Neural progenitor cell (in vitro differentiated cells): ENCODE data around the gene PHLDB2. TPM values are rescaled to one million over a fixed set of nuclear protein-coding genes. Genes with fewer than 3 reads are reported as not detected.

Experiments
- DNase-seq: peaks from one replicate; pipeline ENCODE4 v3.0.0-alpha.2; 2016; ENCODE audit warnings: low spot score
- H2AFZ ChIP-seq: fragments of 200-600 bp; sonication (generic); replicated peaks from 2 replicates; pipeline ENCODE4 v1.6.1; 2016; ENCODE audit warnings: antibody characterized with exemption
- H3F3A ChIP-seq: fragments of 200-600 bp; sonication (generic); 2 replicates; pipeline ENCODE4 v1.6.1; 2016; ENCODE audit warnings: antibody characterized with exemption, low read depth
- H3K27ac ChIP-seq: fragments of 200-600 bp; sonication (generic); 2 replicates; pipeline ENCODE4 v1.5.1; 2016; ENCODE audit warnings: mild to moderate bottlenecking
- H3K27me3 ChIP-seq: fragments of 200-600 bp; sonication (generic); 2 replicates; pipeline ENCODE4 v1.6.1; 2016; ENCODE audit warnings: mild to moderate bottlenecking, moderate library complexity
- H3K36me3 ChIP-seq: fragments of 200-600 bp; sonication (generic); 2 replicates; pipeline ENCODE4 v1.5.1; 2016
- H3K4me1 ChIP-seq: fragments of 200-600 bp; sonication (generic); 2 replicates; pipeline ENCODE4 v1.6.1; 2016; ENCODE audit warnings: mixed run types
- H3K4me2 ChIP-seq: fragments of 200-600 bp; sonication (generic); 2 replicates; pipeline ENCODE4 v1.6.1; 2016
- H3K4me3 ChIP-seq: fragments of 200-600 bp; sonication (generic); 2 replicates; pipeline ENCODE4 v1.5.1; 2016
- H3K79me2 ChIP-seq: fragments of 200-600 bp; sonication (generic); 2 replicates; pipeline ENCODE4 v1.6.1; 2016; ENCODE audit warnings: low read depth
- H3K9ac ChIP-seq: fragments of 200-600 bp; sonication (generic); 2 replicates; pipeline ENCODE4 v1.6.1; 2016
- H3K9me3 ChIP-seq: fragments of 200-600 bp; sonication (generic); 2 replicates; pipeline ENCODE4 v1.5.1; 2016; ENCODE audit warnings: low read depth
- H4K20me1 ChIP-seq: fragments of 200-600 bp; sonication (generic); 2 replicates; pipeline ENCODE4 v1.6.1; 2016; ENCODE audit warnings: low read depth
- H3K27ac Mint-ChIP-seq: 3 replicates; pipeline ENCODE4 v1.8.0; 2021; ENCODE audit warnings: mixed read lengths
- H3K27me3 Mint-ChIP-seq: 2 replicates; pipeline ENCODE4 v1.8.0; 2022; ENCODE audit warnings: low read depth, mild to moderate bottlenecking, inconsistent platforms, moderate library complexity, mixed read lengths; ENCODE audit not compliant: insufficient read depth
- H3K36me3 Mint-ChIP-seq: 3 replicates; pipeline ENCODE4 v1.8.0; 2021; ENCODE audit warnings: mixed read lengths
- H3K4me1 Mint-ChIP-seq: 3 replicates; pipeline ENCODE4 v1.8.0; 2021; ENCODE audit warnings: mixed read lengths
- H3K4me3 Mint-ChIP-seq: 3 replicates; pipeline ENCODE4 v1.8.0; 2021; ENCODE audit warnings: mild to moderate bottlenecking, moderate library complexity, mixed read lengths
- H3K9me3 Mint-ChIP-seq: 3 replicates; pipeline ENCODE4 v1.8.0; 2020; ENCODE audit warnings: mixed read lengths
- CTCF ChIP-seq: fragments of 200-600 bp; sonication (generic); IDR thresholded peaks from 2 replicates; pipeline ENCODE4 v1.5.1; 2017; ENCODE audit warnings: antibody characterized with exemption, mild to moderate bottlenecking
- EZH2 ChIP-seq: fragments of 200-600 bp; sonication (generic); IDR thresholded peaks from 2 replicates; pipeline ENCODE4 v1.6.1; 2017; ENCODE audit warnings: antibody characterized with exemption, mild to moderate bottlenecking, moderate library complexity
- EZH2phosphoT487 ChIP-seq: fragments of 200-600 bp; sonication (generic); IDR thresholded peaks from 2 replicates; pipeline ENCODE4 v1.6.1; 2017; ENCODE audit warnings: antibody characterized with exemption
- total RNA-seq: library from RNA; depleted of rRNA; stranded (reverse); fragments of >200 nt; gene quantifications from 2 replicates; pipeline ENCODE4 v1.2.3, GENCODE V29; 2015; ENCODE audit warnings: low replicate concordance

Gene PHLDB2
- total RNA-seq, 1 donor from 2014 or later = 15.9 TPM

GRCh38 chr3:111857474-111857873, 1.6 kb upstream of the PHLDB2 start:
- no peaks in the 10 kb centered on the region for H3K79me2 ChIP-seq
- H3K27me3 Mint-ChIP-seq = peaks cover 6% of the 10 kb centered on the region
- TF ChIP-seq EZH2 = no peak
- no peak for TF ChIP-seq EZH2phosphoT487
- TF ChIP-seq CTCF = no peak
- H4K20me1 ChIP-seq = peaks cover 4% of the 10 kb centered on the region
- no peaks in the 10 kb centered on the region for H3K9me3 ChIP-seq
- H3K4me3 Mint-ChIP-seq = peak overlapping the region; percentile 65
- H3K27ac ChIP-seq = no peak overlapping the region
- H3K4me1 ChIP-seq = peaks cover 19% of the 10 kb centered on the region
- no peaks in the 10 kb centered on the region for H3K9me3 Mint-ChIP-seq
- no peaks in the 10 kb centered on the region for H3K36me3 ChIP-seq
- peaks cover 66% of the 10 kb centered on the region for H3K27me3 ChIP-seq
- peaks cover 36% of the 10 kb centered on the region for H3F3A ChIP-seq
- DNase-seq = no peak
- no peaks in the 10 kb centered on the region for H3K36me3 Mint-ChIP-seq
- no peak overlapping the region for H3K4me3 ChIP-seq
- no peak overlapping the region for H3K9ac ChIP-seq
- peaks cover 38% of the 10 kb centered on the region for H3K4me1 Mint-ChIP-seq
- H3K4me2 ChIP-seq = no peak overlapping the region
- H2AFZ ChIP-seq = no peak overlapping the region
- H3K27ac Mint-ChIP-seq = no peak overlapping the region

GRCh38 chr3:111858642-111859041, 423 bp upstream of the PHLDB2 start:
- Histone ChIP-seq H3K4me3 (peak overlapping the region; percentile 80), H3K4me1 (peaks cover 31% of the 10 kb centered on the region), H3K36me3 (no peaks in the 10 kb centered on the region), H2AFZ (no peak overlapping the region), H4K20me1 (peaks cover 12% of the 10 kb centered on the region), H3K4me2 (peak overlapping the region; percentile 83), H3K79me2 (no peaks in the 10 kb centered on the region), H3F3A (peaks cover 46% of the 10 kb centered on the region), H3K27me3 (peaks cover 78% of the 10 kb centered on the region), H3K9me3 (no peaks in the 10 kb centered on the region), H3K27ac (no peak overlapping the region), H3K9ac (no peak overlapping the region)
- TF ChIP-seq CTCF (no peak), EZH2phosphoT487 (no peak), EZH2 (no peak)
- peak overlapping the region; percentile 65 for H3K27ac Mint-ChIP-seq
- H3K9me3 Mint-ChIP-seq = no peaks in the 10 kb centered on the region
- peak overlapping the region; percentile 97 for H3K4me3 Mint-ChIP-seq
- no peaks in the 10 kb centered on the region for H3K36me3 Mint-ChIP-seq
- peaks cover 47% of the 10 kb centered on the region for H3K4me1 Mint-ChIP-seq
- peak; percentile 20 for DNase-seq
- peaks cover 10% of the 10 kb centered on the region for H3K27me3 Mint-ChIP-seq

- peak overlapping the region; percentile 97 for H3K4me3 Mint-ChIP-seq
- Histone ChIP-seq H3K27ac (no peak overlapping the region), H3K4me1 (peaks cover 41% of the 10 kb centered on the region)
Measured at GRCh38 chr3:111859974-111860859, 1.2 kb downstream of the PHLDB2 start.

More at GRCh38 chr3:111859974-111860859, 1.2 kb downstream of the PHLDB2 start:
- H3K27me3 ChIP-seq = peaks cover 81% of the 10 kb centered on the region
- peaks cover 12% of the 10 kb centered on the region for H4K20me1 ChIP-seq
- H3K9ac ChIP-seq = no peak overlapping the region
- TF ChIP-seq EZH2 (no peak), CTCF (peak; percentile 32), EZH2phosphoT487 (no peak)
- H3K9me3 ChIP-seq = no peaks in the 10 kb centered on the region
- no peaks in the 10 kb centered on the region for H3K36me3 ChIP-seq
- Mint-ChIP-seq H3K27ac (peak overlapping the region; percentile 96), H3K9me3 (no peaks in the 10 kb centered on the region), H3K27me3 (peaks cover 10% of the 10 kb centered on the region), H3K36me3 (no peaks in the 10 kb centered on the region), H3K4me1 (peaks cover 53% of the 10 kb centered on the region)
- peak; percentile 94 for DNase-seq
- H3F3A ChIP-seq = peaks cover 46% of the 10 kb centered on the region
- H2AFZ ChIP-seq = peak overlapping the region; percentile 96
- H3K4me3 ChIP-seq = peak overlapping the region; percentile 80
- peak overlapping the region; percentile 83 for H3K4me2 ChIP-seq
- H3K79me2 ChIP-seq = no peaks in the 10 kb centered on the region
